Left lobe of liver (tissue), 2 donors: Measurements from ENCODE around the gene GPR65. TPM values are rescaled to one million over a fixed set of nuclear protein-coding genes. Genes with fewer than 3 reads are reported as not detected.

Experiments used
- ATAC-seq: fragments of 200-7000 bp; cut with Tn5 transposase; one replicate; pipeline ENCODE4 v1.9.1; 2020; ENCODE audit warnings: mild to moderate bottlenecking, moderate library complexity
- DNase-seq: peaks from one replicate; pipeline ENCODE4 v3.0.0-alpha.2; 2020; ENCODE audit warnings: low spot score
- total RNA-seq: library from RNA; stranded (reverse); gene quantifications from one replicate; pipeline ENCODE4 v1.2.1, GENCODE V29; 2021
- donor health status: DM: no; HTN: no; CAD: no; lungs with moderate emphysema.
- donor health status: DM: no; HTN: yes; CAD: no.

GPR65 gene
- total RNA-seq, 1 donor from 2014 or later, result 0.78 TPM

- no peak for DNase-seq
- ATAC-seq, result no peak
These were observed 31.5 kb downstream of the GPR65 start for GRCh38 chr14:88036422-88036821.

GRCh38 chr14:88037325-88037724 lies 32.4 kb downstream of the GPR65 start:
- DNase-seq (no peak), ATAC-seq (no peak)

- no peak for ATAC-seq
- DNase-seq, result no peak
These were observed 34.3 kb downstream of the GPR65 start for GRCh38 chr14:88039197-88039596.

GRCh38 chr14:88040146-88040545 lies 35.2 kb downstream of the GPR65 start:
- no peak for ATAC-seq

DNA sequence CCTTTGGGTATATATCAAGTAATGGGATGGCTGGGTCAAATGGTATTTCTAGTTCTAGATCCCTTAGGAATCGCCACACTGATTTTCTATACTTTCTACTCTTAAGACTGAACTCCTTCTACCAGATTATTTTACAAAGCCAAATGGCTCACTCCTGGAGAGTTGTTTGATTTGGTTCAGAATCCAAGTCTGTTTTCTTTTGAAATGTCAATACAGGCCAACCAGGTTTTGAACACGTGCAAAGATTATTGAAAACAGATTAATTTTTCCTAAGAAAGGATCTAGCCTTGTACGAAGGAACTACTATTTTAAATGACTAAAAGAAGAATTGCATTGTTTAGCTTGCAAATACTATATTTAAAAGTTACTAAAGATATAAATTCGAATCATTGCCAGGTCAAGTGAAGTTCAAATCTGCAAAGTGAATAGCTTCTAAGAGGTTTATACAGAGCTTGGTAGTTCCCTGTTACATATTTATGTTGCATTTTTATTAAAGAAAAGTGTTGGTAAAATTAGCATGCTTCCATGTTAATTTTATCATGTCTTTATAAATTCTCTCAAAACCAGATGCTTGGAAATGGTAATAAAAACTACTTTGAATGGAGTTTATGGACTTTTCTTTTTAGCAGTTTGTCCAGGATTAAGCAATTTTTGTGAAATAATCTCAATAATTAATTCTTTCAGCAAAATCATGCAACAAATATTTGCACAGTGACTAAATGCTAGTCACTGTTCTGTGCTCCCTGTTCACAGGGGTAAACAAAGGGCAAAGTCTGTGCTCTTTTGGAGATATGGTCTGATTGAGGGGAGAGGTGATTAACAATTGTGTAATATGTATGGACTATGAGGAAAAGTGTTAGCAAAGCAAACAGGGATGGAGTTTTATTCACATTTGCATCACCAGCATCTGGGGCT lies 38.9 kb downstream of the GPR65 start:
- peak; percentile 68 for DNase-seq
- peak; percentile 65 for ATAC-seq

More at GRCh38 chr14:88040146-88040545, 35.2 kb downstream of the GPR65 start:
- DNase-seq, result no peak

DNA sequence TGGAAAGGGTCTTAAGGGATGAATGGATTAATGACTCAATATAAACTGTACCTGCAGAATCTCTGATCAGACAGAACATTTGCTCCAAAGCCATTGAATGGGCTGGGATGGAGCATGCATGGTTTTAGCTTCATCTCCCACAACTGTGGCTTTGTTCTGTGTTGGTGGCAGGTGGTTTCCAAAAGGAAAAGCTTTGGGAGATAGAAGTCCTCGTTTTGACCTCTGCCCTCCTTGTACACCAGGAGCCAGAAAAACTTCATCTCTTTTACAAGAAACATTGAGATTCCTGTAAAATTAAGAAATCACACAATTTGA lies 39.5 kb downstream of the GPR65 start:
- ATAC-seq (no peak), DNase-seq (no peak)

DNA sequence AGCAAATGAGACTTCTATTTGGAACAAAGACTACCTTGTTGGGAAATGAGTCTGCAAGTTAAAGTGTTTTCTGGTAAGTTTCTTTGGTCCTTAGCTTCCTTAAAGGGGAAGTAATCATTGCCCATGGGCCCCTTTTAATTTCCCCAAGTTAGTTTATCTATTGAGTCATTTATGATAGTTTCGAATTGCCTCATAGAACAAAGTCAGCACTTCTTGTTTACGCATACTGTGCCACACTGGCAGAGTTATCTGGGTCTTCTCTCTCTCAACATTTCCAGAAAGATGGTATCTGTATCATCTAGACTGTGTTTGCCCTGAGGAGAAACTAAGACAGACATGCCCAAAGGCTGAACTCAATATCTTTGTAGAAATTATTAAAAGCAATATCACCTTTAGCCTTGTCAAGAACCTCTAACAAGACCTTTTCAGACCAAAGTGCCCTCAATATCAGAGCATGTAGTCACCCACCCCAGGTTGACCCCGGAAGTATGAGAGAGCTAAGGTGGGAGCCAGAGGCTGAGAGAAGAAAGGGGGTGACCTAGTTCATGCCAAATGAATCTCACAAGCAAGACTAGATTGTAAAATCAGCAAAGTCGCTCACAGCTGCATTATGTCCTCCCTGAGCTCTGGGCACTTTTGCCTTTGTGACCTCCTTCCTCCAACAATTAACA lies 40.0 kb downstream of the GPR65 start:
- DNase-seq (no peak), ATAC-seq (peak; percentile 63)

DNA sequence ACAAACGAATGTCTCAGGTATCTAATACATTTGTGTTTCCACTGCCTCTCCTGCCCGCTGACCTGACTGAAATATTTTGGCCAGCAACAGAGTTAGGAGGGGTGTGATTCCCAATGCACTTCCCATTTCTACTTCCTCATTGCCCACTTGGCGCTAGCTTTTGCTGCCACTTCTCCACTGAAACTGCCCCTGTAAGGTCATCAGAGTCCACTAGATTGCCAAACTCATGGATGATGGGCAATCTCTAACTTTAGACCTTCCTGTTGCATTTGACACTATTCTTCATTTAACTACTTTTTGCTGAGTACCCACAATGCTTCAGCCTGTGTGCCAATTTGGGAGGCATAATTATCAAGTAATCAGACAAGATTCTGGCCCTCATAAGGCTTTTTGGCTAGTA lies 40.8 kb downstream of the GPR65 start:
- ATAC-seq (peak; percentile 74), DNase-seq (peak; percentile 84)

GRCh38 chr14:88048351-88048750 lies 43.4 kb downstream of the GPR65 start:
- ATAC-seq, result no peak
- no peak for DNase-seq

- DNase-seq (no peak), ATAC-seq (no peak)
These were observed 44.3 kb downstream of the GPR65 start for GRCh38 chr14:88049266-88049665.

GRCh38 chr14:88049936-88050335 lies 45.0 kb downstream of the GPR65 start:
- no peak for DNase-seq
- no peak for ATAC-seq

GRCh38 chr14:88060576-88060975 lies 55.6 kb downstream of the GPR65 start:
- ATAC-seq (no peak), DNase-seq (no peak)

DNA sequence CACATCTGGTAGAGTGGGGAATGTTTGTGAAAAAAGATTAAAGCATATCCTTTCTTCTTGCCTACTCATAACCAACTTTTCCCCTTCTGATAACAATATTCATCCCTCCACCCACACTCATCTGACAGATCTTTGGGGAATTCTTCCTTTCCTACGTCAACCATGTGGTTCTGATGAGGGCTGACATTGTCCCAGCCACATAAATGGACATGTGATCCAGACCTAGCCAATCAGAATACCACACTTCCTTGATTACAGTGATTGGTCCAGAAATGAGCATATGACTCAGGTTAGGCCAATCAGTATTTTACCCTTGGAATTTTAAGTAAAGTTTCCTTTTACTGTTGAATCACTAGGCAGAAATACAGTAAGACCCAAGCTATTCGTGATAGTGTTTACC lies 58.9 kb downstream of the GPR65 start:
- ATAC-seq, result no peak

More for the DNA sequence above, 58.9 kb downstream of the GPR65 start:
- DNase-seq, result no peak

Other genes starting within 250 kb of the GPR65 start
- gene GALC, start 12.0 kb upstream of the GPR65 start, total RNA-seq, result 7.6 TPM